Breast epithelium (tissue), 3 donors: ENCODE results near the gene ZNF416.

Experiments
- CTCF ChIP-seq, 3 donors: fragments of 450-650 bp; IDR thresholded peaks; one replicate each; pipeline ENCODE4 v1.5.1; 2016 to 2017; ENCODE audit warnings: antibody characterized with exemption in 3 of 3, mild to moderate bottlenecking in 3 of 3, moderate library complexity in 3 of 3
- POLR2A ChIP-seq: fragments of 450-650 bp; IDR thresholded peaks from one replicate; pipeline ENCODE4 v1.6.1; 2016; ENCODE audit warnings: antibody characterized with exemption, mild to moderate bottlenecking, moderate library complexity
- POLR2AphosphoS5 ChIP-seq, 3 donors: sonication (generic); formaldehyde crosslinking; IDR thresholded peaks; one replicate each; pipeline ENCODE4 v1.6.1; 2017; ENCODE audit warnings: antibody characterized with exemption in 3 of 3

DNA sequence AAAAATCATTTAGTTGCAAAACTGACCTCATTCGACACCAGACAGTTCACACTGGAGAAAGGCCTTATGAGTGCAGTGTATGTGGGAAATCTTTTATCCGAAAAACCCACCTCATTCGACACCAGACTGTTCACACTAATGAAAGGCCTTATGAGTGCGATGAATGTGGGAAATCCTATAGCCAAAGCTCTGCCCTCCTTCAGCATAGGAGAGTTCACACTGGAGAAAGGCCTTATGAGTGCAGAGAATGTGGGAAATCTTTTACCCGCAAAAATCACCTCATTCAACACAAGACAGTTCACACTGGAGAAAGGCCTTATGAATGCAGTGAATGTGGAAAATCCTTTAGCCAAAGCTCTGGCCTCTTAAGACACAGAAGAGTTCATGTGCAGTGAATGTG is 28.2 kb upstream of the ZNF416 start:
- TF ChIP-seq POLR2A (no peak), CTCF (IDR thresholded peaks at IDR 0.05) (no peak), POLR2AphosphoS5 (IDR thresholded peaks at IDR 0.05) (no peak)
